ENCODE data around the gene PPP1R14C. TPM values are rescaled to one million over a fixed set of nuclear protein-coding genes. Genes with fewer than 3 reads are reported as not detected.

Gene PPP1R14C
- total and polyA plus RNA-seq, 10 donors = 0.06 to 0.39 (median 0.18) TPM; not detected in 4

- TF ChIP-seq POLR2A (IDR thresholded peaks at IDR 0.05) (no peak), CTCF (IDR thresholded peaks at IDR 0.05 in 8 of 11, conservative IDR thresholded peaks at IDR 0.05 in 3 of 11) (no peak)
- Histone ChIP-seq H3K9me3 (peaks cover 0 to 4% (median 0%) of the 10 kb centered on the region in 8 donors), H3K4me3 (no peak overlapping the region), H3K27ac (no peak overlapping the region), H3K4me1 (no peaks in the 10 kb centered on the region), H3K27me3 (replicated peaks in 1 of 7) (no peaks in the 10 kb centered on the region), H3K36me3 (no peaks in the 10 kb centered on the region)
- DNase-seq = no peak
- intact Hi-C loops (cut with DNase I; ENCODE audit: low total_unique reads) = no loop called here
- WGBS, 5 donors = 84 to 94% (median 89%) methylated on average over 9 of the region's 9 CpGs
These were observed 127.6 kb downstream of the PPP1R14C start for GRCh38 chr6:150270330-150271052.

GRCh38 chr6:150271172-150271500, 128.3 kb downstream of the PPP1R14C start:
- TF ChIP-seq CTCF (IDR thresholded peaks at IDR 0.05 in 8 of 11, conservative IDR thresholded peaks at IDR 0.05 in 3 of 11) = no peak
- TF ChIP-seq POLR2A (IDR thresholded peaks at IDR 0.05) = no peak
- intact Hi-C loops (cut with DNase I; ENCODE audit: low total_unique reads) = no loop called here
- Histone ChIP-seq H3K36me3 (no peaks in the 10 kb centered on the region), H3K4me3 (no peak overlapping the region), H3K27me3 (replicated peaks in 1 of 7) (peaks cover 0 to 1% (median 0%) of the 10 kb centered on the region in 7 donors), H3K9me3 (peaks cover 0 to 4% (median 0%) of the 10 kb centered on the region in 8 donors), H3K4me1 (no peaks in the 10 kb centered on the region), H3K27ac (no peak overlapping the region)
- DNase-seq = no peak
- WGBS, 5 donors = 87 to 100% (median 97%) methylated on average over 1 of the region's 1 CpG

GRCh38 chr6:150271501-150272263, 128.8 kb downstream of the PPP1R14C start:
- no peaks in the 10 kb centered on the region for H3K4me1 ChIP-seq
- no peak overlapping the region for H3K4me3 ChIP-seq
- H3K36me3 ChIP-seq = no peaks in the 10 kb centered on the region
- 71 to 76% (median 74%) methylated on average over 6 of the region's 6 CpGs for WGBS, 5 donors
- intact Hi-C loops (cut with DNase I; ENCODE audit: low total_unique reads) = no loop called here
- TF ChIP-seq CTCF (IDR thresholded peaks at IDR 0.05 in 8 of 11, conservative IDR thresholded peaks at IDR 0.05 in 3 of 11) (no peak), POLR2A (IDR thresholded peaks at IDR 0.05) (no peak), POLR2AphosphoS5 (IDR thresholded peaks at IDR 0.05) (no peak)
- no peak for DNase-seq
- peaks cover 0 to 6% (median 0%) of the 10 kb centered on the region in 7 donors for H3K27me3 ChIP-seq (replicated peaks in 1 of 7)
- H3K9me3 ChIP-seq = peaks cover 0 to 4% (median 0%) of the 10 kb centered on the region in 8 donors
- H3K27ac ChIP-seq = no peak overlapping the region

- intact Hi-C loops (cut with DNase I; ENCODE audit: low total_unique reads) = no loop called here
- H3K4me1 ChIP-seq = no peaks in the 10 kb centered on the region
These were observed 129.6 kb downstream of the PPP1R14C start for GRCh38 chr6:150272264-150272975.

More at GRCh38 chr6:150272264-150272975, 129.6 kb downstream of the PPP1R14C start:
- Histone ChIP-seq H3K9me3 (peaks cover 0 to 4% (median 0%) of the 10 kb centered on the region in 8 donors), H3K4me3 (no peak overlapping the region), H3K27me3 (replicated peaks in 1 of 7) (peaks cover 0 to 14% (median 0%) of the 10 kb centered on the region in 7 donors), H3K36me3 (no peaks in the 10 kb centered on the region), H3K27ac (no peak overlapping the region)
- no peak for TF ChIP-seq POLR2A (IDR thresholded peaks at IDR 0.05)
- WGBS, 5 donors = 89 to 95% (median 94%) methylated on average over 7 of the region's 7 CpGs
- no peak for DNase-seq
